GM12865 (cell line): ENCODE results near the gene CEMIP.

Source experiments
- DNase-seq: peaks from one replicate; pipeline ENCODE4 v3.0.0; 2010; ENCODE audit warnings: low read depth
- H3K4me3 ChIP-seq: 2 replicates; pipeline ENCODE4 v1.5.1; 2011; ENCODE audit warnings: mild to moderate bottlenecking, low read depth, low read length, control low read depth
- TF ChIP-seq, protein P1 (sequence below): IDR thresholded peaks from 2 replicates; pipeline ENCODE4 v1.5.1; 2011; ENCODE audit warnings: low read length, control low read depth, low read depth, inconsistent platforms; ENCODE audit not compliant: insufficient read depth; ENCODE audit errors: missing control alignments

The CEMIP gene

DNA sequence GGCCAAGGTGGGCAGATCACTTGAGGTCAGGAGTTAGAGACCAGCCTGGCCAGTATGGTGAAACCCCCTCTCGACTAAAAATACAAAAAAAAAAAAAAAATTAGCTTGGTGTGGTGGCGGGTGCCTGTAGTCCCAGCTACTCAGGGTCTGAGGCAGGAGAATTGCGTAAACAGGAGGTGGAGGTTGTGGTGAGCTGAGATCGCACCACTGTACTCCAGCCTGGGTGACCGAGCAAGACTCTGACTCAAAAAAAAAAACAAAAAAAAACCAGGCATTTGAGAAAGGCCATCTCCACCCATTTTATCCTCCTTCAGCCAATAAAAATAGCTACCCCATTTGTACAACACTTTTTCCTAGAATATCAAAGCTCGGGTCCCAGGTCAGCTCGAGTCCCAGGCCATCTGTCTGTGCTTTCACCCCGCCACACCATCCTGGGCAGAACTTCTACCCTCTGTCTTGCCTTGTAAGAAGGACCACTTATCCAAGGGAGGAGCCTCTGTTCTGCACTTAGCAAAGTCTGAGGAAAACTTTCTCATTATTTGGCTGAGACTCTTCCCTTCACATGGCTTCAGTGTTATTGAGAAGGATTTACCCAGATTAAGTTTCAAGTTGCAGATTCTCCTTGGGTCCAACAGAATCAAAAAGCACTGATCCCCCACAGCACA, 111.3 kb downstream of the CEMIP start:
- no peak overlapping the region for H3K4me3 ChIP-seq
- DNase-seq = no peak
- TF ChIP-seq, protein P1, sequence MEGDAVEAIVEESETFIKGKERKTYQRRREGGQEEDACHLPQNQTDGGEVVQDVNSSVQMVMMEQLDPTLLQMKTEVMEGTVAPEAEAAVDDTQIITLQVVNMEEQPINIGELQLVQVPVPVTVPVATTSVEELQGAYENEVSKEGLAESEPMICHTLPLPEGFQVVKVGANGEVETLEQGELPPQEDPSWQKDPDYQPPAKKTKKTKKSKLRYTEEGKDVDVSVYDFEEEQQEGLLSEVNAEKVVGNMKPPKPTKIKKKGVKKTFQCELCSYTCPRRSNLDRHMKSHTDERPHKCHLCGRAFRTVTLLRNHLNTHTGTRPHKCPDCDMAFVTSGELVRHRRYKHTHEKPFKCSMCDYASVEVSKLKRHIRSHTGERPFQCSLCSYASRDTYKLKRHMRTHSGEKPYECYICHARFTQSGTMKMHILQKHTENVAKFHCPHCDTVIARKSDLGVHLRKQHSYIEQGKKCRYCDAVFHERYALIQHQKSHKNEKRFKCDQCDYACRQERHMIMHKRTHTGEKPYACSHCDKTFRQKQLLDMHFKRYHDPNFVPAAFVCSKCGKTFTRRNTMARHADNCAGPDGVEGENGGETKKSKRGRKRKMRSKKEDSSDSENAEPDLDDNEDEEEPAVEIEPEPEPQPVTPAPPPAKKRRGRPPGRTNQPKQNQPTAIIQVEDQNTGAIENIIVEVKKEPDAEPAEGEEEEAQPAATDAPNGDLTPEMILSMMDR = no peak

DNA sequence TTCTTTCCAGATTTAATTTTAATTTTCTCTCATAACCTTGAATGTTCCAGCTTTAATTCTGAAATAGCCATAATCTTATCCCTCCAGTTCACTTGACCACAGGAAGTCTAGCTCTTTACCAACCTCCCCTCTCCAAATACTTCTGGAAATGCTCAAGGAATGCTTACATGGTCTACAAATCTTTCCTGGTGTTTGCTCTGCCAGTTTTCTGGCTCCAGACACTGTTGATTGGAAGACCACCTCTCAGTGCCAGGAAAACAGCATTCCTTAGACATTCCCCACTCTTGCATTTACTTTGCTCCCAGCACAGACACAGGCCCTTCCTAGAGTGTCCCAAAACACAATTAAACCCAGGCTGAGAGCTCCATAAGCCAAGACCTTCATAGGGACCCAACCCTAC, 111.8 kb downstream of the CEMIP start:
- no peak for DNase-seq
- no peak overlapping the region for H3K4me3 ChIP-seq
- TF ChIP-seq, protein P1 = no peak

DNA sequence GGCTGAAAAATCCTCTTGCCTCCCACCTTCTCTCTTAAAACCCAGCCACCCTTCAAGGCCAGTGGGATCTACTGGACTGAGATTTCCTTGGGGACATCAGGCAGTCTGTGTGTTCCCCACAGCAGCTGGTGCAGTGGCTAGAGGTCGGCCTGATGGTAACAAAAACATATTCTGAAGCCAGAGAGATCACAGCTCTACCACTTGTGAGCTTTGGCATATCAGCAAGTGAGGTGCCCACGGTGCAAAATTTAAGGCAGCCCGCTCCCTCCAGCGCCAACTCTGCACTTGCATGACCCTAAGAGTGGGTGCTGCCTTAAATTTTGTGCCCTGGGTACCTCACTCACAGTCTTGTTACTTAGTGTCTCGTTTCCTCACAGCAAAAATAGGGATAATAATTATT, 113.2 kb downstream of the CEMIP start:
- TF ChIP-seq, protein P1 = no peak
- H3K4me3 ChIP-seq = no peak overlapping the region
- no peak for DNase-seq

DNA sequence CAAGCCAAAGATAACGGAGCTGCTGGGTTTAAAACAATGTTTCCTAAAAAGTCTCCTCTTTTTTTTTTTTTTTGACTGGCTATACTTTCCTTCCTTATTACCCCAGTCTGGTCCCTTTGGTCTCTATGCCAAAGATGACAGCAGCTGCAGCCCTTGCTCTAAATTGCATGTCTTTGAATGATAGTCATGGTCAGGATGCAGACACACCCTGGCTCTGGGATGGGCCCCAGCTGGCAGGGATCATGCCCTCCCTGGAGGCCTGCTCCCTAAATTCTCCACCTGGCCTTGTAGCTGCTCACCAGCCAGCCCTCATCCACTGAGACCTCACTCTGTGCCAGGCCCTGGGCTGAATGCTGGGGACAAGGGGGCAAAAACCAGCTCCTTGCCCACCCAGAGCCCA, 114.6 kb downstream of the CEMIP start:
- DNase-seq = no peak
- no peak overlapping the region for H3K4me3 ChIP-seq
- TF ChIP-seq, protein P1 = no peak

DNA sequence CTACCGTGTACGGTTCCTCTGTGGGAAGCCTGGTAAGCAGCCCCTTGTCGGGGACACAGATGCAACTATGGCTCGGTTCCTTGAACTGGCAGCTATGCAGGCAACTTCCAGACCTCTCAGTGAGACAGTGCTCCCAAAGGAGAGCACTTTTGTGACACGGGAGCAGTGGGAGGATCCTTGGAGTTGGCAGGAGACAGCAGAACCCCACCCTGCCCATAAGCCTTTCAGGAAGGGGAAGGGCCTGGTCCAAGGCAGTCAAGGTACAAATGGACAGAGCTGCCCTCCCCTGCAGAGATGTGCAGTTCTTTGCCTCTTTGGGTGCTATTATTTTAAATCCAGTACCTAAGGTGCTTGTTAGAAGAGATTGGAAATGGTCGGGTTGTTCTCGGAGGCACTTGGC, 115.9 kb downstream of the CEMIP start:
- H3K4me3 ChIP-seq = no peak overlapping the region
- TF ChIP-seq, protein P1 = no peak
- no peak for DNase-seq

DNA sequence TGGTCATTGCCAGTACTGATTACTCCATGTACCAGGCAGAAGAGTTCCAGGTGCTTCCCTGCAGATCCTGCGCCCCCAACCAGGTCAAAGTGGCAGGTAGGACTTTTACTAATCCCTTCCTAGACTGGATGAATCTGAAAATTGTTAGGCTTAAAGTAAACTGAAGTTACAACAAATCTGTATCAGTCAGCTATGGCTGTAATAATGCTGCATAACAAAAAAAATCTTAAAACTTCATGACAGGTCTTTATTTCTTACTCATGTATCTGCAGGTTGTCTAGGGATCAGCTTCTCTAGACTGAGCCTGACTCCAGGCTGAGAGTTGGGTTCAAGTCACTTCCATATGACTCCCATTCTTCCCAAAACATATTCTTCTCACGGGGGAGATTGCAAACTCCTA, 116.8 kb downstream of the CEMIP start:
- TF ChIP-seq, protein P1 = no peak
- H3K4me3 ChIP-seq = no peak overlapping the region
- DNase-seq = no peak

DNA sequence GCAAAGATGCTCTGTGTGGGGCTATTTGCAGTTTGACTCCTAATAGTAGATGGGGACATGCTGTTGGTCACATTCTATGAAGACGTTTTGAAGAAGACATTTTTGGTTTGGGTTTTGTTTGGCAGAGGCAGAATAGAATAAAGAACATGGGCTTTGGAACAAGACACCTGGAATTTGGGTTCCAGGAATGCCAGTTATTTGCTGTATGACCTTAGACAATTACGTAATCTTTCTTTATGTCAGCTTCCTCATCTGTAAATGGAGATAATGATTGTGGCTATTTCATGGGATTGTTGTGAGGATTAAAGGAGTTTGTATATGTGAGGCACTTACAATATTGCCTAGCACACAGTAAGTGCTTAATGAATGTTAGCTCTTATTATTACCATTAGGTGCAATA, 118.9 kb downstream of the CEMIP start:
- no peak for DNase-seq
- TF ChIP-seq, protein P1 = no peak
- no peak overlapping the region for H3K4me3 ChIP-seq
